HG03280 (cell line): Measurements from ENCODE around the gene CEP112.
"Not testable (repeated sequence)": the region's sequence is repeated elsewhere in the genome, so short reads cannot be mapped to it uniquely, and the experiment has no call there.

ENCODE experiments used
- ATAC-seq: cut with Tn5 transposase; IDR thresholded peaks from one replicate; pipeline ENCODE4 v1.9.1; 2021; ENCODE audit warnings: mild to moderate bottlenecking, moderate library complexity; ENCODE audit not compliant: unreplicated experiment

The CEP112 gene

GRCh38 chr17:65850486-65850885 is 341.4 kb downstream of the CEP112 start:
- peak; percentile 74 for ATAC-seq

GRCh38 chr17:65848751-65849150 is 343.2 kb downstream of the CEP112 start:
- ATAC-seq = no peak

- no peak for ATAC-seq
Observed at GRCh38 chr17:65841089-65841488, 350.8 kb downstream of the CEP112 start.

GRCh38 chr17:65837232-65837631 is 354.7 kb downstream of the CEP112 start:
- not testable (repeated sequence) for ATAC-seq

GRCh38 chr17:65833214-65833613 is 358.7 kb downstream of the CEP112 start:
- ATAC-seq = no peak

- no peak for ATAC-seq
Observed at GRCh38 chr17:65830356-65830755, 361.6 kb downstream of the CEP112 start.

GRCh38 chr17:65826577-65826976 is 365.4 kb downstream of the CEP112 start:
- ATAC-seq = not testable (repeated sequence)

- no peak for ATAC-seq
Observed at GRCh38 chr17:65824901-65825300, 367.0 kb downstream of the CEP112 start.

- ATAC-seq = no peak
Observed at GRCh38 chr17:65823713-65824112, 368.2 kb downstream of the CEP112 start.

- no peak for ATAC-seq
Observed at GRCh38 chr17:65820811-65821210, 371.1 kb downstream of the CEP112 start.

- ATAC-seq = no peak
Observed at GRCh38 chr17:65820306-65820705, 371.6 kb downstream of the CEP112 start.

GRCh38 chr17:65819810-65820209 is 372.1 kb downstream of the CEP112 start:
- no peak for ATAC-seq

GRCh38 chr17:65817951-65818350 is 374.0 kb downstream of the CEP112 start:
- ATAC-seq = no peak

- ATAC-seq = no peak
Observed at GRCh38 chr17:65814418-65814817, 377.5 kb downstream of the CEP112 start.

GRCh38 chr17:65813306-65813705 is 378.6 kb downstream of the CEP112 start:
- ATAC-seq = no peak

GRCh38 chr17:65811043-65811442 is 380.9 kb downstream of the CEP112 start:
- no peak for ATAC-seq

GRCh38 chr17:65809366-65809765 is 382.6 kb downstream of the CEP112 start:
- ATAC-seq = no peak

- not testable (repeated sequence) for ATAC-seq
Observed at GRCh38 chr17:65808566-65808965, 383.4 kb downstream of the CEP112 start.

- ATAC-seq = no peak
Observed at GRCh38 chr17:65807361-65807760, 384.6 kb downstream of the CEP112 start.

- ATAC-seq = no peak
Observed at GRCh38 chr17:65801513-65801912, 390.4 kb downstream of the CEP112 start.

- no peak for ATAC-seq
Observed at GRCh38 chr17:65800655-65801054, 391.3 kb downstream of the CEP112 start.

- ATAC-seq = no peak
Observed at GRCh38 chr17:65799869-65800268, 392.1 kb downstream of the CEP112 start.

GRCh38 chr17:65799454-65799853 is 392.5 kb downstream of the CEP112 start:
- no peak for ATAC-seq

GRCh38 chr17:65797809-65798208 is 394.1 kb downstream of the CEP112 start:
- ATAC-seq = no peak
